Measurements from ENCODE around the gene GUCD1.

DNA sequence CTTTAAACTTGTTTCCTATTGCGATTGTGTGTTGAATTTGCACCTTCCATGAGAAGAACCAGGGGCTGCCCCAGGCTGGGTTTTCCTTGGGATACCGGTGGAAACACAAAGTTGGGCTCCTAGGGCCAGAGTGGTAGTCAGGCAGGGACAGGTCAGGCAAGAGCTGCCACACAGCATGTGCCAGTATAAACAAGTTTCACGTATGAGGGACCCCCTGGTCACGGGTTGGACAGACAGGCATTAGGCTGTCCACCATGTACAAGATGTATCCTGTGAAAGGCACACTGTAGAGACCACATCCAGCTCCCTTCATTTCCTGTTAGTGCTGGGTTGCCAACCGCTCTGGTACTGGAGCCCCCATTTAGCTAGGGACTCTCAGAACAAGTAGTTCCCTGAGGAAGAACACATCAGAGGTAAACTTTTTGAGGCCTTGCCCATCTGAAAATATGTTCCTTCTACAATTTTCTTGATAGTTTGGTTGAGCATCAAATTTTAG, 51.0 kb downstream of the GUCD1 start:
- TF ChIP-seq, protein P1, sequence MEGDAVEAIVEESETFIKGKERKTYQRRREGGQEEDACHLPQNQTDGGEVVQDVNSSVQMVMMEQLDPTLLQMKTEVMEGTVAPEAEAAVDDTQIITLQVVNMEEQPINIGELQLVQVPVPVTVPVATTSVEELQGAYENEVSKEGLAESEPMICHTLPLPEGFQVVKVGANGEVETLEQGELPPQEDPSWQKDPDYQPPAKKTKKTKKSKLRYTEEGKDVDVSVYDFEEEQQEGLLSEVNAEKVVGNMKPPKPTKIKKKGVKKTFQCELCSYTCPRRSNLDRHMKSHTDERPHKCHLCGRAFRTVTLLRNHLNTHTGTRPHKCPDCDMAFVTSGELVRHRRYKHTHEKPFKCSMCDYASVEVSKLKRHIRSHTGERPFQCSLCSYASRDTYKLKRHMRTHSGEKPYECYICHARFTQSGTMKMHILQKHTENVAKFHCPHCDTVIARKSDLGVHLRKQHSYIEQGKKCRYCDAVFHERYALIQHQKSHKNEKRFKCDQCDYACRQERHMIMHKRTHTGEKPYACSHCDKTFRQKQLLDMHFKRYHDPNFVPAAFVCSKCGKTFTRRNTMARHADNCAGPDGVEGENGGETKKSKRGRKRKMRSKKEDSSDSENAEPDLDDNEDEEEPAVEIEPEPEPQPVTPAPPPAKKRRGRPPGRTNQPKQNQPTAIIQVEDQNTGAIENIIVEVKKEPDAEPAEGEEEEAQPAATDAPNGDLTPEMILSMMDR (IDR thresholded peaks at IDR 0.05; ENCODE audit: low read length): no peak
- TF ChIP-seq EZH2 (IDR thresholded peaks at IDR 0.05; ENCODE audit: borderline replicate concordance, low read length): no peak

Measured in OCI-LY1 (cell line).